Measurements from ENCODE around the gene TLX1. TPM values are rescaled to one million over a fixed set of nuclear protein-coding genes. Genes with fewer than 3 reads are reported as not detected.

TLX1 gene
- total and polyA plus RNA-seq, 12 donors, result 0.03 to 0.74 (median 0.27) TPM; not detected in 9

- no peak for DNase-seq
- TF ChIP-seq CTCF (IDR thresholded peaks at IDR 0.05), result no peak
- Histone ChIP-seq H3K27ac (no peak overlapping the region), H3K4me3 (no peak overlapping the region), H3K27me3 (peaks cover 10 to 95% (median 88%) of the 10 kb centered on the region in 7 donors), H3K4me1 (peaks cover 0 to 12% (median 11%) of the 10 kb centered on the region in 9 donors), H3K9me3 (no peaks in the 10 kb centered on the region), H3K36me3 (no peaks in the 10 kb centered on the region)
- ATAC-seq, result no peak
- WGBS, 2 donors, result 80 to 85% methylated on average over 6 of the region's 6 CpGs
- intact Hi-C loops (cut with DNase I), result no loop called here
Measured at GRCh38 chr10:101116754-101117153, 14.3 kb upstream of the TLX1 start.

GRCh38 chr10:101118031-101118430 lies 13.1 kb upstream of the TLX1 start:
- Histone ChIP-seq H3K36me3 (no peaks in the 10 kb centered on the region), H3K4me1 (peaks cover under 1 to 20% (median 14%) of the 10 kb centered on the region in 9 donors), H3K27me3 (peaks cover 22 to 95% (median 88%) of the 10 kb centered on the region in 7 donors), H3K27ac (no peak overlapping the region), H3K9me3 (no peaks in the 10 kb centered on the region), H3K4me3 (no peak overlapping the region)
- intact Hi-C loops (cut with DNase I), result no loop called here
- TF ChIP-seq CTCF (IDR thresholded peaks at IDR 0.05), result no peak
- ATAC-seq (no peak), DNase-seq (no peak)
- WGBS, 2 donors, result 59 to 60% methylated on average over 1 of the region's 1 CpG

- ATAC-seq (no peak), DNase-seq (no peak)
- TF ChIP-seq CTCF (IDR thresholded peaks at IDR 0.05), result no peak
- peaks cover 40 to 100% (median 97%) of the 10 kb centered on the region in 7 donors for H3K27me3 ChIP-seq
- intact Hi-C loops (cut with DNase I), result no loop called here
- H3K36me3 ChIP-seq, result no peaks in the 10 kb centered on the region
- no peaks in the 10 kb centered on the region for H3K9me3 ChIP-seq
- WGBS, 2 donors, result 89 to 98% methylated on average over 2 of the region's 2 CpGs
- H3K4me1 ChIP-seq, result peaks cover 6 to 27% (median 22%) of the 10 kb centered on the region in 9 donors
- H3K4me3 ChIP-seq, result peak overlapping the region in 9 of 10 donors; percentile 32 to 59 (median 52)
- no peak overlapping the region for H3K27ac ChIP-seq
Measured at GRCh38 chr10:101120520-101120883, 10.6 kb upstream of the TLX1 start.

GRCh38 chr10:101120884-101121653 lies 10.0 kb upstream of the TLX1 start:
- intact Hi-C loops (cut with DNase I), result no loop called here
- TF ChIP-seq CTCF (IDR thresholded peaks at IDR 0.05), result no peak
- H3K4me1 ChIP-seq, result peaks cover 6 to 27% (median 22%) of the 10 kb centered on the region in 9 donors
- no peaks in the 10 kb centered on the region for H3K36me3 ChIP-seq
- WGBS, 2 donors, result 8 to 9% methylated on average over 41 of the region's 41 CpGs
- no peak overlapping the region for H3K27ac ChIP-seq
- peaks cover 40 to 100% (median 97%) of the 10 kb centered on the region in 7 donors for H3K27me3 ChIP-seq
- ATAC-seq, result peak in 2 of 8 donors; percentile 45 to 59
- no peaks in the 10 kb centered on the region for H3K9me3 ChIP-seq
- peak overlapping the region; percentile 32 to 59 (median 50) for H3K4me3 ChIP-seq
- no peak for DNase-seq

Measured in heart right ventricle (tissue), 16 donors.